ENCODE measurements around the gene WDR33. TPM values are rescaled to one million over a fixed set of nuclear protein-coding genes. Genes with fewer than 3 reads are reported as not detected.
"Not testable (repeated sequence)": the region's sequence is repeated elsewhere in the genome, so short reads cannot be mapped to it uniquely, and the experiment has no call there.

The WDR33 gene
- total RNA-seq, 4 donors from 2014 or later = 42.3 to 46.5 (median 45.1) TPM

GRCh38 chr2:127753374-127753773, 57.6 kb downstream of the WDR33 start:
- no peak for DNase-seq (ENCODE audit: low spot score in 2 of 2)
- H3K9me3 ChIP-seq = no peaks in the 10 kb centered on the region
- H3K4me1 ChIP-seq = no peaks in the 10 kb centered on the region
- TF ChIP-seq POLR2A (IDR thresholded peaks at IDR 0.05) = no peak
- TF ChIP-seq CTCF (IDR thresholded peaks at IDR 0.05) = no peak
- no peak for TF ChIP-seq EP300 (IDR thresholded peaks at IDR 0.05)
- H3K4me3 ChIP-seq = no peak overlapping the region
- H3K27ac ChIP-seq = no peak overlapping the region
- H3K36me3 ChIP-seq = peaks cover 0 to 20% (median 0%) of the 10 kb centered on the region in 3 donors
- H3K27me3 ChIP-seq = no peaks in the 10 kb centered on the region

DNA sequence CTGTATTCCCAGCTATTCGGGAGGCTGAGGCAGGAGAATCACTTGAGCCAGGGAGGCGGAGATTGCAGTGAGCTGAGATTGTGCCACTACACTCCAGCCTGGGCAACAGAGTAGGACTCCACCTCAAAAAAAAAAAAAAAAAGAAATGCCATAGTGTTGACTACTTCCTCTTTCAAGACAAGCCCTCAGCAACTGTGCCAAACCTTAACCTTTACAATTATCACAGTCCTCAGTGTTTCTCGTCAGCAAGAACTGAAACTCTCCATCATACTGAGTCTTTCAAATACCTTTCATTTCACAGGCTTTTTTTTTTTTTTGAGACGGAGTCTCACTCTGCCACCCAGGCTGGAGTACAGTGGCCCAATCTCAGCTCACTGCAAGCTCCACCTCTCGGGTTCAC, 61.4 kb downstream of the WDR33 start:
- not testable (repeated sequence) for H3K4me1 ChIP-seq; H3K27me3 ChIP-seq; H3K27ac ChIP-seq; H3K9me3 ChIP-seq; DNase-seq (ENCODE audit: low spot score in 2 of 2); H3K4me3 ChIP-seq
- 70 to 85% methylated on average over 5 of the region's 5 CpGs for WGBS, 2 donors
- peaks cover 0 to 29% (median 0%) of the 10 kb centered on the region in 3 donors for H3K36me3 ChIP-seq

DNA sequence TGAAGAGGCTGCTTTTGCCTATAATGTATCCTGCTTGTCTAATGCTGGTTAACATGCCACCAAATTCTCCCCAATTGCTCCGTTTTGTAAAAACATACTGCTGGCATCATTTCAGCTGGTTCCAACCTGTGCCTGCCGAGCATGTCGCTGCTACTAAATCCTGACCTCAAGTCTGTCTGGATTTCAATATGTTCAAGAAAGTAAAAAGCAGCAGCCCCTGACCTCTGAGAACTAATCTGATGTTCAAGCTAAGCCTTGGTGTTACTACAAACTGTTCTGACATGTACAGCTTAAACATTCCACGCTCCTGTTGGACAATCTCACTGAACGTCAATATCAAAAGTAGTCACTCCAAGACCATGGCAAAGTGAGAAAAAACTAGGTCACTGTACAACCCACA, 63.4 kb downstream of the WDR33 start:
- Histone ChIP-seq H3K4me3 (no peak overlapping the region), H3K36me3 (peaks cover 0 to 24% (median 0%) of the 10 kb centered on the region in 3 donors), H3K9me3 (no peaks in the 10 kb centered on the region), H3K27me3 (no peaks in the 10 kb centered on the region), H3K27ac (no peak overlapping the region), H3K4me1 (peaks cover 0 to 3% (median 0%) of the 10 kb centered on the region in 4 donors)
- no peak for DNase-seq (ENCODE audit: low spot score in 2 of 2)
- no peak for TF ChIP-seq CTCF (IDR thresholded peaks at IDR 0.05)
- TF ChIP-seq POLR2A (IDR thresholded peaks at IDR 0.05) = no peak
- no peak for TF ChIP-seq EP300 (IDR thresholded peaks at IDR 0.05)
- 94 to 96% methylated on average over 5 of the region's 5 CpGs for WGBS, 2 donors

DNA sequence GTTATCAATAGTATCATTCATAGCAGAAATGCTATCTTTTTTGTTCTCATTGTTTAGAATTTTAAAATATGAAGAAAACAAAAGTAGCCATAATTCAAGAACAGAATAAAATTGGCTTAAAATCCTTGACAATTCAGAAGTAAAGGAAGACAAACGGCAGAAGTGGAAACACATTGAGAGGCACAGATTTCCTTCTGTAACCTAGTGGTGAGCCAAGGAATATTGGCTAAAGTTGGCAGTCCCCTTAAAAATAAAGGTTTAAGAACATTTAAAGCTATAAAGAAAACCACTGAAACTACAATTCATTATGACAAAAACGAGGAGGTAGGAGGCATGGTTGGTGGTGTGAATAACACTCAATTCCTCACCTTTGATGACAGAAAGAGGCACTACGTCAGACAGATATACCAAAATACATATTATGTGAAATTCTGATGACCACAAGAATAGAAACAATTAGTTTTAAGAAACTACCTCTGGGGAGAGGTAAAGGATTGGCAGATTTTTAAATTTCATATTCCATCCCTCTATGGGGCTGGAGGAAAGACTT, 67.4 kb downstream of the WDR33 start:
- TF ChIP-seq CTCF (IDR thresholded peaks at IDR 0.05) = no peak
- TF ChIP-seq EP300 (IDR thresholded peaks at IDR 0.05) = no peak
- TF ChIP-seq POLR2A (IDR thresholded peaks at IDR 0.05) = no peak
- Histone ChIP-seq H3K36me3 (peaks cover 0 to 15% (median 0%) of the 10 kb centered on the region in 3 donors), H3K4me3 (no peak overlapping the region), H3K4me1 (peaks cover 0 to 10% (median 0%) of the 10 kb centered on the region in 4 donors), H3K27me3 (no peaks in the 10 kb centered on the region), H3K27ac (no peak overlapping the region), H3K9me3 (no peaks in the 10 kb centered on the region)
- WGBS, 2 donors = 59 to 60% methylated on average over 3 of the region's 3 CpGs
- no peak for DNase-seq (ENCODE audit: low spot score in 2 of 2)

DNA sequence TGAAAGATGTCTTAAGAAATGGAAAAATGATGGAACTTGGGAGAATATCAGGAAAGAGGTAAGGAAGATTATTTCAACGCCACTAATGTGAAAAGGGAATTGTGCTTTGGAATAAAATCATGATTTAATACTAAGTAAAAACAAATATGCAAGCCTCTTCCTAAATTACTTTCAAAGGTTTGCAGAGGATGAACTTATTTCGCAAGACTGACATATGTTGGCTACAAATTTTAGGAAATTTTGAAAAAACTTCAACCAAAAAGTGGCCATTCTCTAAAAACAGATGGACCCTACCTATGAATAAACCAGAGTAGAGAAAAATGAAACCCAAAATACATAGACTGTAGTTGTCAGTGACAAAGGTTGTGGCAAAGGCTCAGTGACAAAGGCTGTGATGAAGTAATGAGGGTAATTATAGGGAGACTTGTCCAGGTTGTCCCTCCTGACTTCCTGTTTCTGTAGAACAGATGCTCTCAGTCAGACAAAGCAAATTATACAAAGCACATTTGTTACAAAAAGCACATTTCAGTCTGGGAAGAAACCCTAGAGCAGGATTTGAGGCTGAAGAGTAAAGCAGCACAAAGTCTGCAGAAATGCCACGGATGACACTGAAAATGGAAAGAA, 70.2 kb downstream of the WDR33 start:
- Histone ChIP-seq H3K27ac (no peak overlapping the region), H3K9me3 (no peaks in the 10 kb centered on the region), H3K4me1 (peaks cover 0 to 10% (median 0%) of the 10 kb centered on the region in 4 donors), H3K4me3 (no peak overlapping the region), H3K27me3 (no peaks in the 10 kb centered on the region), H3K36me3 (peaks cover 0 to 5% (median 0%) of the 10 kb centered on the region in 3 donors)
- TF ChIP-seq EP300 (IDR thresholded peaks at IDR 0.05) = no peak
- DNase-seq (ENCODE audit: low spot score in 2 of 2) = no peak
- 84 to 86% methylated on average over 3 of the region's 3 CpGs for WGBS, 2 donors

- no peak overlapping the region for H3K27ac ChIP-seq
These were observed 71.2 kb downstream of the WDR33 start for GRCh38 chr2:127739800-127740199.

More at GRCh38 chr2:127739800-127740199, 71.2 kb downstream of the WDR33 start:
- H3K4me3 ChIP-seq = no peak overlapping the region
- H3K36me3 ChIP-seq = peaks cover 0 to 3% (median 0%) of the 10 kb centered on the region in 3 donors
- WGBS, 2 donors = 40 to 62% methylated on average over 1 of the region's 1 CpG
- no peaks in the 10 kb centered on the region for H3K27me3 ChIP-seq
- peaks cover 0 to 10% (median 0%) of the 10 kb centered on the region in 4 donors for H3K4me1 ChIP-seq
- TF ChIP-seq CTCF (IDR thresholded peaks at IDR 0.05) (no peak), EP300 (IDR thresholded peaks at IDR 0.05) (no peak), POLR2A (IDR thresholded peaks at IDR 0.05) (no peak)
- no peak for DNase-seq (ENCODE audit: low spot score in 2 of 2)
- H3K9me3 ChIP-seq = no peaks in the 10 kb centered on the region

Measured in tibial nerve (tissue), 4 donors.